D721Med (cell line): ENCODE data around the gene CAPN11.

Experiments
- DNase-seq: peaks from one replicate; pipeline ENCODE4 v3.0.0; 2011; ENCODE audit warnings: low spot score; ENCODE audit not compliant: insufficient read length
- FAIRE-seq: peaks from 2 replicates; lab custom pipeline; 2011; peaks lifted over from hg19 to GRCh38; lab: Jason Lieb, UNC
- TF ChIP-seq, protein P1 (sequence below): IDR thresholded peaks from 2 replicates; pipeline ENCODE4 v1.5.1; 2012; ENCODE audit warnings: mild to moderate bottlenecking, control low read depth; ENCODE audit not compliant: insufficient read depth; ENCODE audit errors: missing control alignments

The CAPN11 gene

DNA sequence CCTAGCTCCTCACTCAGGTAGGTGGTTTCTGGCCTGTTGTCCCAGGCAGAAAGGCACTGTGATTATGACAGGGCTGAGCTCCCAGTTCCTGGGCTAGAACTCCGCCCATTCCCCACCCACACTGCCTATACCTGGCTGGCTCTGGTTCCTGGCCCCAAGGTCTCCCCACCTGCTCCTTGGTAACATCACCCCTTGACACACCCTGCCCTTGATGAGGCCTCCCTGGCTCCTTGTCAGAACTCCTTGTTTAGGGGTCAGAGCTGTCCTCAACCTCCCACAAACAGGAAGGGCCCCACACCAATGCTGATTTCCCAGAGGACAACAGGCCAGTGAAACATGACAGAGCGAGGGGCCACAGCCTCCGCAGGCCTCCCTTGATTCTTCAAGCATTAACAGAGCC lies 42.6 kb downstream of the CAPN11 start:
- TF ChIP-seq, protein P1, sequence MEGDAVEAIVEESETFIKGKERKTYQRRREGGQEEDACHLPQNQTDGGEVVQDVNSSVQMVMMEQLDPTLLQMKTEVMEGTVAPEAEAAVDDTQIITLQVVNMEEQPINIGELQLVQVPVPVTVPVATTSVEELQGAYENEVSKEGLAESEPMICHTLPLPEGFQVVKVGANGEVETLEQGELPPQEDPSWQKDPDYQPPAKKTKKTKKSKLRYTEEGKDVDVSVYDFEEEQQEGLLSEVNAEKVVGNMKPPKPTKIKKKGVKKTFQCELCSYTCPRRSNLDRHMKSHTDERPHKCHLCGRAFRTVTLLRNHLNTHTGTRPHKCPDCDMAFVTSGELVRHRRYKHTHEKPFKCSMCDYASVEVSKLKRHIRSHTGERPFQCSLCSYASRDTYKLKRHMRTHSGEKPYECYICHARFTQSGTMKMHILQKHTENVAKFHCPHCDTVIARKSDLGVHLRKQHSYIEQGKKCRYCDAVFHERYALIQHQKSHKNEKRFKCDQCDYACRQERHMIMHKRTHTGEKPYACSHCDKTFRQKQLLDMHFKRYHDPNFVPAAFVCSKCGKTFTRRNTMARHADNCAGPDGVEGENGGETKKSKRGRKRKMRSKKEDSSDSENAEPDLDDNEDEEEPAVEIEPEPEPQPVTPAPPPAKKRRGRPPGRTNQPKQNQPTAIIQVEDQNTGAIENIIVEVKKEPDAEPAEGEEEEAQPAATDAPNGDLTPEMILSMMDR = no peak
- no peak for FAIRE-seq
- DNase-seq = no peak

DNA sequence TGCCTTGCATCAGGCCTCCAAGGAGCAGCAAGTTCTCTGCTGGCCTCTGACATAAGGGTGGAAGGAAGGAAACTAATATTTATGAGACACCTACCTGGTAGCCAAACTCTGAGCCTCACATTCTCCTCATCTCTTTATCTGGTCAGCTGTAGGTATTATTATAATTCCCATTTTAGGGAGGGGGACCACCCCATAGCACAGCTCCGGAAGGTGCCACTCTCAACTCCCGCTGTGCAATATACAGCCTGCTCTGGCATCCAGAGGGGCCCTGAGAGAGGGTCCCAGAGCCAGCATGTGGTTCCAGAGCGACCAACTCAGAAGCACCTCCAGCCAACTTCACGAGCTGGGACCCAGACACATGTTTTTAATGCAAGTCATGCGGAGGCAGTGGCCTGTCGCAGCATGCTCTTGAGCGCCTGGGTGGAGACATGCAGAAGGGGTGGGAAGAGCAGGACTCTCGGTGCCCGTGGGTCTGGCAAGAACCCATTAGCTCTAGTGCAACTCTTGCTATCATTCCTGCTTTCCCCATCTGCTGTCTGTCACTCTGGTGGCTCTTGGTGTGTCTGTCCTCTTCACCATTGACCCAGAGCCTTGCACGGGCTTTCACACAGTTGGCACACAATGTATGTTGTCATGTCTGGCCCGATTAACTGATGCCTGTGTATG lies 43.2 kb downstream of the CAPN11 start:
- FAIRE-seq (no peak), DNase-seq (no peak)
- TF ChIP-seq, protein P1 = no peak

DNA sequence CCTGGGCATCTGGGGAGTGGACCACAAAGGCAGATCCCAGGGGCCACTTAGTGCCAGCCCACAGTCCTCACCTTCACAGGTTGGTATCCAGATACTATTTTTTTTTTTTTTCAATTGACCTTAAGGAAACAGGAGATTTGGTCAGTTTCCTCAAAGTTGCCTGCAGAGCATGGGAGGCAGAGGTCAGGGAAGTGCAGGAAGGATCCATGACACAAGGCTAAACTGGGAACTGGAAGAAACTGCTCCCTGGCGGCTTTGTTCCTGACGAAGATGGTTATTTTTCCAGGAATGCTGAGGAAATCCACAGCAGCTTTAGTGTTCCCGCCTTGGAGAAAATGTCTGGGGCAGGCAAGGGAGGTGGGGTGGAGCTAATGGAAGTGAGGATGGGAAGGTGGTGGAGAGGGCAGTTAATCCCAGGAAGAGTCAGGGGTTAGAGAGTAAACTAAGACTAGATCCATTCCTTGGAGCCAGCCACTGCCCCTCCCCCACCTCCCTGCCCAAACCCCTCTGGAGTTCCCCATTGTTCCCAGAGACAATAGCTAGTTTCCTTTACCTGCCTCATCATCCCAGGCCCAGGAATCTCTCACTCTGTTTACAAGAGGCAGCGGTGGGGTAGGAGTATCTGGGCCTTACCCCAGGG lies 43.8 kb downstream of the CAPN11 start:
- DNase-seq = no peak
- FAIRE-seq = no peak
- TF ChIP-seq, protein P1 = no peak

DNA sequence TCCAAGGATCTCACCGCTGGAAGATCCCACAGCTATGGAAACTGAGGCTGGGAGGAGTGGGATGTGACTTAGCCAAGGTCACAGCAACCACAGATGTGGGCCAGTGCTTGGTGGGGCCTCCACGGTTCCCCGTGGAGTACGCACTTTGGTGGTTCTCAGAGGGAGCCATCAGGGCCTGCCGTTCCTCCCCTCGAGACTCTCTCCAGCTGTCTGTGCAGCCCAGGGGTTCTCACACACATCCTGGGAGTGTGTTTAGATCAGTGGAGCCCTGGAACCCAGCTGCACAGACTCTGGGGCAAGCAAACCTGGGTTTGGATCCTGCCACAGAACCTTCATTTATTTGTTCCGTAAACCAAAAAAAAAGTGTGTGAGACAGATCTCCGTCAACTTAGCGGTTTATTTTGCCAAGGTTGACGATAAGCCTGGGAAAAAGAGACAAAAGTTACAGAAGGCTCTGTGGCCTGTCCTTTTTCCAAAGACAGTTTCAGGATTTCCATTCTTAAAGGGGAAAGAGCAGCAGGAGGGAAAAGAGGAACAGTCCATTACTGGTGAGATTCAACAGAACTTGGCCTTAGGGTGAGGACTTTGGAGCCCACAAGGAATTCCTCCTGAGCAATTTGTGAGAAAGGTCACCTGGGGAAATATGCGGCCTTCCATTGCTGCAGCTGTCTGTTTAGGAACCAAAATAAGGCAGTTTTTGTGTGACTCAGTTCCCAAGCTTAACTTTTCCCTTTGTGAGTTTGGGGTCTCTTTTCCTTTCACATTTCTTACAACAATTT lies 44.5 kb downstream of the CAPN11 start:
- no peak for FAIRE-seq
- no peak for DNase-seq
- TF ChIP-seq, protein P1 = no peak

DNA sequence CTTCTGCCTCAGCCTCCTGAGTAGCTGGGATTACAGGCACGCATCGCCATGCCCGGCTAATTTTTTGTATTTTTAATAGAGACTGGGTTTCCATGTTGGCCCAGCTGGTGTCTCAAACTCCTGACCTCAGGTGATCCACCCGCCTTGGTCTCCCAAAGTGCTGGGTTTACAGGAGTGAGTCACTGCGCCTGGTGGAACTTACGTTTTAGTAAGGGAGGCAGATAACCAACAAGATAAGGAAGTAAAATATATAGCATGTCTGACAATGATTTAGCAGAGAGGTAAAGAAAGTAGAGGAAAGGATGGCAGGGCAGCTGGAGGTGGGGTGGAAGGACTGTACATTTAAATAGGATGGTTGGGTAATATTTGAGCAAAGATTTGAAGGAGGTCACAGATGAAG lies 45.3 kb downstream of the CAPN11 start:
- FAIRE-seq = no peak
- no peak for DNase-seq
- TF ChIP-seq, protein P1 = no peak

DNA sequence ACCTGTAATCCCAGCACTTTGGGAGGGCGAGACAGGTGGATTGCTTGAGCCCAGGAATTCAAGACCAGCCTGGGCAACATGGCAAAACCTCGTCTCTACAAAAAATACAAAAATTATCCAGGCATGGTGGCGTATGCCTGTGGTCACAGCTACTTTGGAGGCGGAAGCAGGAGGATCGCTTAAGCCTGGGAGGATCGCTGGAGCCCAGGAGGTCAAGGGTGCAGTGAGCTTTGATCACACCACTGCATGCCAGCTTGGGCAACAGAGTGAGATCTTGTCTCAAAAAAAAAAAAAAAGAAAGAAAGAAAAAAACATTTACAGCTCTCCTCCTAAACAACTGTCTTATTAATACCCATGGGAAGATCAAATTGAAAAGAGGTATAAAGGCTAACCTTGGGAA lies 49.3 kb downstream of the CAPN11 start:
- TF ChIP-seq, protein P1 = no peak
- no peak for FAIRE-seq

DNA sequence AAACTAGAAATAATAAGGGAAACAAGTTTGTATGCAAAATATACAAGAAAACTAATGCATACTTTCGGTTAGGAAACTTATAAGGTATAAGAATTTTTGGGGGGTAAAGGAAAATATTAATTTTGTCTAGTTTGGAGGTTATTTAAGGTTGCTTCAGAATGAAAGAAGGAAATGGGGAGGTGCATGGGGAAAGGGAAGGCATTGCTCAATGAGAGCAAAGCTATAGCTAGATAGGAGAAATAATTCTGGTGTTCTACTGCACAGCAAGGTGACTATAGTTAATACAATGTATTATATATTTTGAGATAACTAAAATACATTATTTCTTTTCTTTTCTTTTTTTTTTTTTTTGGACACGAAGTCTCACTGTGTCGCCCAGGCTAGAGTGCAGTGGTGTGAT lies 52.7 kb downstream of the CAPN11 start:
- TF ChIP-seq, protein P1 = no peak
- DNase-seq (no peak), FAIRE-seq (no peak)

More for the DNA sequence above, 49.3 kb downstream of the CAPN11 start:
- no peak for DNase-seq
